OCI-LY1 (cell line): ENCODE measurements around the gene LLCFC1.

ENCODE experiments used
- CTCF ChIP-seq: fragments of 200-600 bp; sonication (generic), shearing (Covaris generic); IDR thresholded peaks from 2 replicates; pipeline ENCODE4 v1.5.1; 2017; ENCODE audit warnings: mild to moderate bottlenecking, antibody characterized with exemption, low read length, moderate library complexity, mixed read lengths
- EZH2 ChIP-seq: fragments of 200-600 bp; sonication (generic), shearing (Covaris generic); IDR thresholded peaks from 2 replicates; pipeline ENCODE4 v1.8.0; 2017; ENCODE audit warnings: borderline replicate concordance, mixed run types, mild to moderate bottlenecking, antibody characterized with exemption, low read length, moderate library complexity, mixed read lengths

GRCh38 chr7:142927085-142927745 is 12.1 kb upstream of the LLCFC1 start:
- TF ChIP-seq CTCF, result no peak
- no peak for TF ChIP-seq EZH2
